Brain microvascular endothelial cell (primary cell): ENCODE measurements around the gene BTBD8.

ENCODE experiments used
- DNase-seq: peaks from one replicate; pipeline ENCODE4 v3.0.0-alpha.2; 2020
- H3K27ac ChIP-seq: fragments of 250-450 bp; sonication (Bioruptor Pico); 2 replicates; pipeline ENCODE4 v1.5.1; 2020; ENCODE audit warnings: mild to moderate bottlenecking, moderate library complexity
- H3K27me3 ChIP-seq: fragments of 250-450 bp; sonication (Bioruptor Pico); replicated peaks from 2 replicates; pipeline ENCODE4 v1.5.1; 2020; ENCODE audit warnings: mild to moderate bottlenecking
- H3K36me3 ChIP-seq: fragments of 250-450 bp; sonication (Bioruptor Pico); replicated peaks from 2 replicates; pipeline ENCODE4 v1.5.1; 2020; ENCODE audit warnings: mild to moderate bottlenecking
- H3K4me3 ChIP-seq: 2 replicates; pipeline ENCODE4 v1.5.1; 2011; ENCODE audit warnings: low read depth, mild to moderate bottlenecking, control low read depth, low read length, moderate library complexity
- CTCF ChIP-seq: IDR thresholded peaks from 2 replicates; pipeline ENCODE4 v1.5.1; 2011; ENCODE audit warnings: low read depth, mild to moderate bottlenecking, moderate library complexity, low read length, control low read depth, inconsistent platforms; ENCODE audit errors: missing control alignments
- in situ Hi-C: cut with HindIII; loops from 2 replicates; pipeline ENCODE4 v1.10.0; 2017; ENCODE audit warnings: low sequenced_read_pairs, low pct_ligation_motif_present

BTBD8 gene

GRCh38 chr1:92094595-92094994 lies 14.4 kb downstream of the BTBD8 start:
- no peak for DNase-seq
- in situ Hi-C loops = no loop called here
- no peak for TF ChIP-seq CTCF
- Histone ChIP-seq H3K36me3 (no peaks in the 10 kb centered on the region), H3K27ac (no peak overlapping the region), H3K4me3 (no peak overlapping the region), H3K27me3 (no peaks in the 10 kb centered on the region)

- TF ChIP-seq CTCF = no peak
- in situ Hi-C loops = no loop called here
- no peak overlapping the region for H3K27ac ChIP-seq
- H3K27me3 ChIP-seq = no peaks in the 10 kb centered on the region
- no peaks in the 10 kb centered on the region for H3K36me3 ChIP-seq
- DNase-seq = no peak
- H3K4me3 ChIP-seq = no peak overlapping the region
Observed at GRCh38 chr1:92095874-92096273, 15.7 kb downstream of the BTBD8 start.

GRCh38 chr1:92096317-92096716 lies 16.2 kb downstream of the BTBD8 start:
- no peak overlapping the region for H3K4me3 ChIP-seq
- no peak for TF ChIP-seq CTCF
- in situ Hi-C loops = no loop called here
- no peaks in the 10 kb centered on the region for H3K27me3 ChIP-seq
- no peak for DNase-seq
- H3K36me3 ChIP-seq = no peaks in the 10 kb centered on the region
- no peak overlapping the region for H3K27ac ChIP-seq

GRCh38 chr1:92105546-92106081 lies 25.5 kb downstream of the BTBD8 start:
- no peak overlapping the region for H3K4me3 ChIP-seq
- DNase-seq = no peak
- in situ Hi-C loops = no loop called here
- no peak for TF ChIP-seq CTCF
- H3K27me3 ChIP-seq = no peaks in the 10 kb centered on the region
- H3K27ac ChIP-seq = no peak overlapping the region
- H3K36me3 ChIP-seq = no peaks in the 10 kb centered on the region

- in situ Hi-C loops = no loop called here
- Histone ChIP-seq H3K27ac (no peak overlapping the region), H3K4me3 (no peak overlapping the region), H3K36me3 (no peaks in the 10 kb centered on the region), H3K27me3 (no peaks in the 10 kb centered on the region)
- TF ChIP-seq CTCF = no peak
- no peak for DNase-seq
Observed at GRCh38 chr1:92108631-92109030, 28.5 kb downstream of the BTBD8 start.

GRCh38 chr1:92117526-92117925 lies 37.4 kb downstream of the BTBD8 start:
- TF ChIP-seq CTCF = no peak
- H3K27me3 ChIP-seq = no peaks in the 10 kb centered on the region
- no peak for DNase-seq
- in situ Hi-C loops = no loop called here
- H3K4me3 ChIP-seq = no peak overlapping the region
- H3K27ac ChIP-seq = no peak overlapping the region
- no peaks in the 10 kb centered on the region for H3K36me3 ChIP-seq
